MCF 10A (cell line): Measurements from ENCODE around the gene ANKRD30A. TPM values are rescaled to one million over a fixed set of nuclear protein-coding genes. Genes with fewer than 3 reads are reported as not detected.

Experiments used
- BruUV-seq: library from RNA; stranded (reverse); fragments of 400-500 nt; replicated peaks from 2 replicates; lab custom pipeline; 2021; lab: Mats Ljungman, UMichigan
- CTCF ChIA-PET: fragments of 300-600 bp; sonication (Branson Sonifier 250); formaldehyde crosslinking; extraction: SDS; loops from one replicate; lab custom pipeline; 2021; ENCODE audit warnings: antibody characterized with exemption, inconsistent platforms; lab: Yijun Ruan, JAX
- POLR2A ChIA-PET: fragments of 300-600, 350-650 bp; sonication (Branson Sonifier 250); formaldehyde crosslinking; extraction: SDS; loops from one replicate; lab custom pipeline; 2020; ENCODE audit warnings: antibody characterized with exemption, inconsistent platforms; lab: Yijun Ruan, JAX
- DNase-seq: peaks from one replicate; pipeline ENCODE4 v3.0.0-alpha.2; 2018; ENCODE audit not compliant: unreplicated experiment
- H3K27ac Mint-ChIP-seq: one replicate; pipeline ENCODE4 v1.8.0; 2022; ENCODE audit warnings: mild to moderate bottlenecking, low read depth, mixed read lengths; ENCODE audit not compliant: unreplicated experiment
- H3K27me3 Mint-ChIP-seq: one replicate; pipeline ENCODE4 v1.8.0; 2022; ENCODE audit warnings: mixed read lengths; ENCODE audit not compliant: insufficient read depth, unreplicated experiment
- H3K36me3 Mint-ChIP-seq: one replicate; pipeline ENCODE4 v1.8.0; 2022; ENCODE audit warnings: mild to moderate bottlenecking, moderate library complexity, mixed read lengths; ENCODE audit not compliant: insufficient read depth, unreplicated experiment
- H3K4me1 Mint-ChIP-seq: one replicate; pipeline ENCODE4 v1.8.0; 2022; ENCODE audit warnings: mixed read lengths; ENCODE audit not compliant: insufficient read depth, unreplicated experiment
- H3K4me3 Mint-ChIP-seq: one replicate; pipeline ENCODE4 v1.8.0; 2022; ENCODE audit warnings: mild to moderate bottlenecking, moderate library complexity, mixed read lengths; ENCODE audit not compliant: unreplicated experiment
- H3K9me3 Mint-ChIP-seq: one replicate; pipeline ENCODE4 v1.8.0; 2022; ENCODE audit warnings: mixed read lengths; ENCODE audit not compliant: unreplicated experiment
- intact Hi-C: fragments of 100-400 bp; cut with micrococcal nuclease; formaldehyde crosslinking; loops from 2 replicates; pipeline ENCODE4 v1.14.1; 2022
- total RNA-seq: library from RNA; stranded (reverse); gene quantifications from 2 replicates; pipeline ENCODE4 v1.2.3, GENCODE V29; 2022
- TF ChIP-seq, protein P1 (sequence below): fragments of 200-600 bp; IDR thresholded peaks from one replicate; pipeline ENCODE4 v1.8.0; 2022; ENCODE audit warnings: antibody characterized with exemption, mild to moderate bottlenecking; ENCODE audit not compliant: unreplicated experiment

The ANKRD30A gene
- total RNA-seq, 1 experiment from 2014 or later = not detected

DNA sequence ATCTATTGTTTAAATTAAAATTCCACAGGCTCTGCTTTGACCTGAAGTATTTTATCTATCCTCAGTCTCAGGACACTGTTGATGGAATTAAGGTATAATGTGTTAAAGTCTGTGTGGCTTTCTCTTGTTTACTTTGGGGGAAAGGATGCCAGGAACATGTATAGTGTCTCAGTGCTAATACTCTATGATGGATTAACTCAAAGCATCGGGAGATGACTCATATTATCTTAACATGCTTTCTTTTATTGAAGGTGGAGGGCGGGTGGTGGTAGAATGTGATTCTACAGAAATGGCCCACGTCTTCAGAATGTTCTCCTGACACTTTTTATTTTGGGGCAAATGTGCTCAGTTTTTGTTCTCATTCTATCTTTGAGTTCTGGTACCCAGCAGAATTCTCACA, 189.0 kb downstream of the ANKRD30A start:
- BruUV-seq = no TSS peak
- Mint-ChIP-seq H3K9me3 (no peaks in the 10 kb centered on the region), H3K4me1 (no peaks in the 10 kb centered on the region), H3K27me3 (no peaks in the 10 kb centered on the region), H3K27ac (no peak overlapping the region), H3K36me3 (no peaks in the 10 kb centered on the region), H3K4me3 (no peak overlapping the region)
- intact Hi-C loops = no loop called here
- no peak for DNase-seq
- POLR2A ChIA-PET = interaction anchor here (1.0 kb wide), 1 partner anchor 10 kb away, joined by 4 read pairs; no protein-coding TSS in a partner anchor
- CTCF ChIA-PET = interaction anchor here (0.6 kb wide), 1 partner anchor 409 kb away, joined by 5 read pairs; no protein-coding TSS in a partner anchor
- TF ChIP-seq, protein P1, sequence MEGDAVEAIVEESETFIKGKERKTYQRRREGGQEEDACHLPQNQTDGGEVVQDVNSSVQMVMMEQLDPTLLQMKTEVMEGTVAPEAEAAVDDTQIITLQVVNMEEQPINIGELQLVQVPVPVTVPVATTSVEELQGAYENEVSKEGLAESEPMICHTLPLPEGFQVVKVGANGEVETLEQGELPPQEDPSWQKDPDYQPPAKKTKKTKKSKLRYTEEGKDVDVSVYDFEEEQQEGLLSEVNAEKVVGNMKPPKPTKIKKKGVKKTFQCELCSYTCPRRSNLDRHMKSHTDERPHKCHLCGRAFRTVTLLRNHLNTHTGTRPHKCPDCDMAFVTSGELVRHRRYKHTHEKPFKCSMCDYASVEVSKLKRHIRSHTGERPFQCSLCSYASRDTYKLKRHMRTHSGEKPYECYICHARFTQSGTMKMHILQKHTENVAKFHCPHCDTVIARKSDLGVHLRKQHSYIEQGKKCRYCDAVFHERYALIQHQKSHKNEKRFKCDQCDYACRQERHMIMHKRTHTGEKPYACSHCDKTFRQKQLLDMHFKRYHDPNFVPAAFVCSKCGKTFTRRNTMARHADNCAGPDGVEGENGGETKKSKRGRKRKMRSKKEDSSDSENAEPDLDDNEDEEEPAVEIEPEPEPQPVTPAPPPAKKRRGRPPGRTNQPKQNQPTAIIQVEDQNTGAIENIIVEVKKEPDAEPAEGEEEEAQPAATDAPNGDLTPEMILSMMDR = no peak

DNA sequence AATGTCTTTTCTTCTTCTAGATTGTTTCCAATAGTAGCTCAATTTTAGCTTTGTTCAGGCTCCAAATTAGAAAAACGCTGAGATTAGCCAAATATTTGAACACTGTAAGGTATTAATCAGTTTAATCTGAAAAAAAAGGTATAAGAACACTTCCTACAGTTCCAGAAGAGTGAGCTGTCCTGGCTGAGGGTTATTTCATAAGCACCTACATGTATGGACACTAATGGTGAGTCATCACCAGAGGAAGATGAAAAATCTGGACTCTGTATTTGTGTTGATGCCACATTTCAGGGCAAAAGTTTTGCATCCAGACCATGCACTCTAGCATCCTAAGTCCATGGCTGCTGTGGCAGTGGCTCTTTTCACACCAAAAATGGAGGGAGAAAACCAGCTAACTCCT, 189.5 kb downstream of the ANKRD30A start:
- Mint-ChIP-seq H3K36me3 (no peaks in the 10 kb centered on the region), H3K27me3 (no peaks in the 10 kb centered on the region), H3K4me3 (no peak overlapping the region), H3K4me1 (no peaks in the 10 kb centered on the region), H3K27ac (no peak overlapping the region), H3K9me3 (no peaks in the 10 kb centered on the region)
- intact Hi-C loops = no loop called here
- TF ChIP-seq, protein P1 = no peak
- no peak for DNase-seq
- BruUV-seq = no TSS peak
- POLR2A ChIA-PET = interaction anchor here (1.0 kb wide), 1 partner anchor 11 kb away, joined by 4 read pairs; no protein-coding TSS in a partner anchor
- CTCF ChIA-PET = interaction anchor here (0.6 kb wide), 2 partner anchors 39 to 409 kb away, joined by 3 to 5 read pairs; no protein-coding TSS in a partner anchor

DNA sequence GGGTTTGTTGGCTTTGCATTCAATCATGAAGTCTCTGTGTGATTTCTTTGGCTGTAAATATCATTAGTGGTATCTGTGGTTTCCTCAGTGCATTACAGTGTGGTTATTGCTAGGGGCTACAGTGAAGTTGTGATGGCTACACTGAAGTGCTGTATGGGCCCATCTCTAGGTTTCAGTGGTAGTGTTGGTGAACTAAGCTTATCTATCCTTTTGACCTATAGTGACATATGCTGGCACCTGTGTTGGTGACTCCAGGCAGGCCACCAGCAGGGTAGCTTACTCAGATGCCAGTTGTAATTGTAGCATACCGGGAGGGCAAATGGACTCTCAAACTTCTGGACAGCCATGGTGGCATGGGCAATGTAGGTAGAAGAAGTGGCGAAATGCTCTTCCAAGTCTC, 219.0 kb downstream of the ANKRD30A start:
- no peak for DNase-seq
- no peak overlapping the region for H3K27ac Mint-ChIP-seq
- no TSS peak for BruUV-seq
- intact Hi-C loops = no loop called here
- ChIA-PET CTCF (no interaction called here), POLR2A (no interaction called here)
- TF ChIP-seq, protein P1 = no peak
- no peaks in the 10 kb centered on the region for H3K36me3 Mint-ChIP-seq
- H3K4me3 Mint-ChIP-seq = no peak overlapping the region
- H3K27me3 Mint-ChIP-seq = no peaks in the 10 kb centered on the region
- H3K4me1 Mint-ChIP-seq = no peaks in the 10 kb centered on the region
- peaks cover 7% of the 10 kb centered on the region for H3K9me3 Mint-ChIP-seq

DNA sequence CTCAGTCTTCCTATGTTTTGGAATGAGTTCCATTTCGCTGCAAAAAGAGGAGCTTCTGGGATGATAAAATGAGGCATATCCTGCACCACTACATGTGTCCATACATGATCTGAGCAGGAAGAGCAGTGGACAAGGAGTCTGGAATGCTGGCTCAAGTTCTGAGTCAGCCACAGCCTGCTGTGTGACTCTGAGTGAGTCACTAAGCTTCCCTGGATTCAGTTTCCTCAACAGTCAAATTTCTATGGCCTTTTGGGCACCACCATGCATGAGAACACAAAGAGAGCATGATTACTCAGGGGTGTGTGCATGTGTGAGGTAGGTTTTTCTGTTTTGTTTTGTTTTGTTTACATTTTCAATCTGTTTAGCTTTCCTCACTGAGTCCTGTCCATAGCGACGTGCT, 254.6 kb downstream of the ANKRD30A start:
- Mint-ChIP-seq H3K27me3 (no peaks in the 10 kb centered on the region), H3K36me3 (no peaks in the 10 kb centered on the region), H3K4me3 (no peak overlapping the region), H3K9me3 (no peaks in the 10 kb centered on the region), H3K4me1 (peaks cover 11% of the 10 kb centered on the region), H3K27ac (no peak overlapping the region)
- ChIA-PET CTCF (interaction anchor here (0.7 kb wide), 1 partner anchor 117 kb away, joined by 3 read pairs; no protein-coding TSS in a partner anchor), POLR2A (no interaction called here)
- TF ChIP-seq, protein P1 = no peak
- DNase-seq = no peak
- intact Hi-C loops = no loop called here
- BruUV-seq = no TSS peak
